Measurements from ENCODE around the gene GRAP2. TPM values are rescaled to one million over a fixed set of nuclear protein-coding genes. Genes with fewer than 3 reads are reported as not detected.

The GRAP2 gene
- total and polyA plus RNA-seq, 2 of the 8 experiments (the other 6 are each of a cell fraction or from before 2014, with no cell fraction given): 0.08 TPM; not detected in 1

DNA sequence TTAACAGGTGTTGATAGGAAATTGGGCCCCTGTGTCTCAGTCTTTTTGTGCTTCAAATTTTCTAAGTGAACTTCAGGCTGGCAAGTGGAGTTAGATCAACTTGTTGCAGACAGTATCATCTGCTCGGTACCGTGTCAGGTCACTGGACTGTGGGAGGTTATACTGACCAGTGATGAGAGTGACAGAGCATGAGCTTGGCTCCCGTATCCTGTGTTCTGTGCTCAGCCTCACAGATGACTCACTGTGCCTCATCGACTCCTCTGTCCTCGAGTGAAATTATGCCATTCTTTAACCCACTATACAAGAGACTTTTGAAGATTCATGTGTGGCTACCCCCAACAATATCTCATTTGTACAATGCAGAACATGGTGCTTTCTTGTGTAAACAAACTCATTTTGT, 7.9 kb downstream of the GRAP2 start:
- Histone ChIP-seq H3K27me3 (replicated peaks in 1 of 4; ENCODE audit: control insufficient read depth in 3 of 4, extremely low read depth in 1 of 4, insufficient read depth in 3 of 4, low read length in 3 of 4) (peaks cover 0 to 1% (median 0%) of the 10 kb centered on the region in 4 experiments; a peak in 1 of 7 replicates), H4K91ac (replicated peaks; ENCODE audit: insufficient read length, low read length) (no peak overlapping the region), H4K5ac (ENCODE audit: insufficient read length, low read depth, low read length) (no peak overlapping the region), H2BK20ac (ENCODE audit: low read length) (no peak overlapping the region), H3K18ac (ENCODE audit: extremely low read depth, low read length) (no peak overlapping the region), H2BK15ac (ENCODE audit: low read length) (no peak overlapping the region), H3K9me3 (ENCODE audit: insufficient read depth in 2 of 2, low read depth in 1 of 2, low read length in 1 of 2) (no peaks in the 10 kb centered on the region; a peak in 1 of 4 replicates), H3K9ac (replicated peaks in 1 of 4; ENCODE audit: extremely low read depth in 1 of 4, low read depth in 3 of 4, low read length in 3 of 4) (no peak overlapping the region), H2BK120ac (replicated peaks; ENCODE audit: low read depth, low read length) (no peak overlapping the region), H2AFZ (ENCODE audit: low read length) (no peak overlapping the region), H3K4me2 (ENCODE audit: insufficient read depth in 1 of 2, low read depth in 2 of 2, low read length in 2 of 2) (no peak overlapping the region), H2BK5ac (ENCODE audit: low read depth, low read length) (no peak overlapping the region), H3K4ac (replicated peaks; ENCODE audit: insufficient read length, low read depth, low read length) (no peak overlapping the region), H4K8ac (ENCODE audit: extremely low read depth, insufficient read depth, low read length) (no peak overlapping the region), H3K56ac (replicated peaks; ENCODE audit: insufficient read length, low read depth, low read length) (no peak overlapping the region), H3K4me3 (ENCODE audit: extremely low read depth in 1 of 4, insufficient read depth in 2 of 4, low read depth in 3 of 4, low read length in 4 of 4) (no peak overlapping the region), H2BK12ac (ENCODE audit: low read depth, low read length) (no peak overlapping the region), H3K23ac (ENCODE audit: insufficient read length) (no peak overlapping the region), H3K4me1 (replicated peaks in 1 of 4; ENCODE audit: control insufficient read depth in 3 of 4, insufficient read depth in 4 of 4, low read length in 3 of 4) (no peaks in the 10 kb centered on the region), H3K14ac (ENCODE audit: insufficient read length) (no peak overlapping the region), H3K23me2 (ENCODE audit: low read depth, low read length) (no peaks in the 10 kb centered on the region), H2AK5ac (ENCODE audit: low read depth, low read length) (no peak overlapping the region), H3K36me3 (ENCODE audit: control insufficient read depth in 2 of 4, insufficient read depth in 4 of 4, low read length in 3 of 4) (no peaks in the 10 kb centered on the region), H3K79me2 (ENCODE audit: control insufficient read depth in 1 of 2, insufficient read depth in 2 of 2, low read length in 2 of 2) (no peaks in the 10 kb centered on the region), H4K20me1 (replicated peaks in 1 of 2; ENCODE audit: control insufficient read depth in 1 of 2, insufficient read depth in 2 of 2, low read length in 2 of 2) (no peaks in the 10 kb centered on the region), H3K79me1 (ENCODE audit: low read depth, low read length) (no peaks in the 10 kb centered on the region), H3K27ac (ENCODE audit: low read depth, low read length) (no peak overlapping the region)
- FAIRE-seq: no peak
- ChIA-PET CTCF (ENCODE audit: partially characterized antibody) (no interaction called here), POLR2A (ENCODE audit: partially characterized antibody) (interaction anchor here (0.6 kb wide), 1 partner anchor 61 kb away, joined by 3 read pairs; no protein-coding TSS in a partner anchor)
- no peak for TF ChIP-seq SIX5 (IDR thresholded peaks at IDR 0.05; ENCODE audit: low read depth, low read length)
- TF ChIP-seq TCF12 (IDR thresholded peaks at IDR 0.05; ENCODE audit: low read depth, low read length): no peak
- no peak for TF ChIP-seq RXRA (IDR thresholded peaks at IDR 0.05; ENCODE audit: insufficient read depth, low read depth, low read length)
- TF ChIP-seq NANOG (IDR thresholded peaks at IDR 0.05; ENCODE audit: insufficient read depth, low read depth, low read length, poor library complexity, severe bottlenecking): no peak
- no peak for TF ChIP-seq TAF1 (IDR thresholded peaks at IDR 0.05; ENCODE audit: low read depth, low read length)
- 86% methylated on average over 5 of the region's 5 CpGs; no CpG with 5 or more reads in 1 of the 2 experiments for WGBS, 2 experiments (ENCODE audit: extremely low coverage in 1 of 2, insufficient coverage in 1 of 2, insufficient read length in 1 of 2, insufficient replicate concordance in 2 of 2, low coverage in 1 of 2, low lambda C conversion rate in 2 of 2, missing lambda C conversion rate in 1 of 2)
- no peak for DNase-seq (ENCODE audit: low read depth in 1 of 2, low spot score in 2 of 2)

Measured in H1 (cell line).